A549 (cell line): ENCODE results near the gene GABRQ. TPM values are rescaled to one million over a fixed set of nuclear protein-coding genes. Genes with fewer than 3 reads are reported as not detected.

Experiments used
- ATAC-seq, 2 experiments: fragments of 200-7000 bp in 1 of 2; fragments of >200 bp in 1 of 2; cut with Nextera tagmentation in 1 of 2; cut with Tn5 transposase in 1 of 2; 3 replicates each; pipeline versions ENCODE4 v1.8.0 to v1.9.1; 2018 to 2020; ENCODE audit warnings: mild to moderate bottlenecking in 1 of 2, moderate library complexity in 1 of 2
- CTCF ChIA-PET: fragments of 300-600 bp; sonication (Branson Sonifier 250); formaldehyde crosslinking; extraction: SDS; loops from one replicate; lab custom pipeline; 2021; ENCODE audit warnings: antibody characterized with exemption, inconsistent platforms; lab: Yijun Ruan, JAX
- POLR2A ChIA-PET: fragments of 350-600 bp; formaldehyde crosslinking; extraction: SDS; loops from one replicate; lab custom pipeline; 2021; ENCODE audit warnings: antibody characterized with exemption, inconsistent platforms; lab: Yijun Ruan, JAX
- DNase-seq, 2 experiments: peaks; one replicate each; pipeline versions ENCODE4 v3.0.0 to v3.0.0-alpha.2; 2011 to 2016; ENCODE audit warnings: low read depth in 1 of 2, low spot score in 1 of 2
- FAIRE-seq: peaks from 2 replicates; lab custom pipeline; 2011; peaks lifted over from hg19 to GRCh38; lab: Jason Lieb, UNC
- H3K27ac ChIP-seq, 2 experiments: fragments of >200 bp; sonication (Bioruptor Twin); formaldehyde crosslinking; 3 replicates each; pipeline ENCODE4 v1.5.1; 2016 to 2017
- H3K4me1 ChIP-seq: fragments of >200 bp; sonication (Bioruptor Twin); formaldehyde crosslinking; 3 replicates; pipeline ENCODE4 v1.6.1; 2016
- H3K4me2 ChIP-seq: fragments of >200 bp; sonication (Bioruptor Twin); formaldehyde crosslinking; 3 replicates; pipeline ENCODE4 v1.6.1; 2016
- H3K4me3 ChIP-seq: fragments of >200 bp; sonication (Bioruptor Twin); formaldehyde crosslinking; 3 replicates; pipeline ENCODE4 v1.5.1; 2016
- H3K9me3 ChIP-seq: fragments of >200 bp; sonication (Bioruptor Twin); formaldehyde crosslinking; 3 replicates; pipeline ENCODE4 v1.6.1; 2016
- ATOH8 ChIP-seq: fragments of 250-450 bp; sonication (Bioruptor Pico); IDR thresholded peaks from 2 replicates; pipeline ENCODE4 v1.5.0; 2020; ENCODE audit warnings: low read depth, mild to moderate bottlenecking, moderate library complexity
- BCL3 ChIP-seq: fragments of >200 bp; sonication (Bioruptor Twin); formaldehyde crosslinking; IDR thresholded peaks from 3 replicates; pipeline ENCODE4 v1.6.1; 2016
- BHLHE40 ChIP-seq: IDR thresholded peaks from 2 replicates; pipeline ENCODE4 v1.6.1; 2012; ENCODE audit warnings: low read depth, low read length, inconsistent platforms
- CEBPB ChIP-seq, 2 experiments: fragments of >200 bp in 1 of 2; sonication (Bioruptor Twin) in 1 of 2; formaldehyde crosslinking in 1 of 2; IDR thresholded peaks; 2 replicates each; pipeline ENCODE4 v1.6.1; 2012 to 2016
- E2F6 ChIP-seq: IDR thresholded peaks from 2 replicates; pipeline ENCODE4 v1.6.1; 2012; ENCODE audit warnings: low read depth, borderline replicate concordance
- EHF ChIP-seq: fragments of 250-450 bp; sonication (Bioruptor Pico); IDR thresholded peaks from 2 replicates; pipeline ENCODE4 v1.5.0; 2020; ENCODE audit warnings: mild to moderate bottlenecking
- ELK1 ChIP-seq: fragments of 150-350 bp; IDR thresholded peaks from 2 replicates; pipeline ENCODE4 v1.6.1; 2014; ENCODE audit warnings: low read depth, mild to moderate bottlenecking, low read length
- HES2 ChIP-seq: fragments of >200 bp; sonication (Bioruptor Twin); formaldehyde crosslinking; IDR thresholded peaks from 2 replicates; pipeline ENCODE4 v1.6.1; 2016
- HEYL ChIP-seq: fragments of 250-450 bp; sonication (Bioruptor Pico); IDR thresholded peaks from 2 replicates; pipeline ENCODE4 v1.8.0; 2021; ENCODE audit warnings: mild to moderate bottlenecking, moderate library complexity
- HOXA7 ChIP-seq: fragments of 250-450 bp; sonication (Bioruptor Pico); IDR thresholded peaks from 2 replicates; pipeline ENCODE4 v1.5.0; 2020; ENCODE audit warnings: mild to moderate bottlenecking, moderate library complexity
- KDM1A ChIP-seq: fragments of 200-600 bp; sonication (generic); IDR thresholded peaks from 2 replicates; pipeline ENCODE4 v1.6.1; 2016; ENCODE audit warnings: low read depth, mild to moderate bottlenecking
- KDM5A ChIP-seq: fragments of 200-600 bp; sonication (generic); IDR thresholded peaks from 2 replicates; pipeline ENCODE4 v1.6.1; 2016; ENCODE audit warnings: antibody characterized with exemption, mild to moderate bottlenecking
- MAFK ChIP-seq: fragments of 450-650 bp; IDR thresholded peaks from 2 replicates; pipeline ENCODE4 v1.6.1; 2014; ENCODE audit not compliant: partially characterized antibody
- MAX ChIP-seq: IDR thresholded peaks from 2 replicates; pipeline ENCODE4 v1.6.1; 2012
- NPAS2 ChIP-seq: fragments of 250-450 bp; sonication (Bioruptor Pico); IDR thresholded peaks from 2 replicates; pipeline ENCODE4 v1.8.0; 2022; ENCODE audit warnings: mild to moderate bottlenecking, moderate library complexity, borderline replicate concordance
- PBX3 ChIP-seq: IDR thresholded peaks from 2 replicates; pipeline ENCODE4 v1.6.1; 2012
- PHF8 ChIP-seq: fragments of 200-600 bp; sonication (generic); IDR thresholded peaks from 2 replicates; pipeline ENCODE4 v1.6.1; 2016; ENCODE audit warnings: low read depth, mild to moderate bottlenecking, antibody characterized with exemption, moderate library complexity, borderline replicate concordance
- POLR2A ChIP-seq: IDR thresholded peaks from 2 replicates; pipeline ENCODE4 v1.6.1; 2012; ENCODE audit warnings: mild to moderate bottlenecking, low read length
- RAD21 ChIP-seq, 2 experiments: fragments of >200 bp in 1 of 2; sonication (Bioruptor Twin) in 1 of 2; formaldehyde crosslinking in 1 of 2; IDR thresholded peaks in 1 of 2; conservative IDR thresholded peaks in 1 of 2; 2 replicates in 1 of 2; 3 replicates in 1 of 2; pipeline ENCODE4 v1.6.1; 2012 to 2018; ENCODE audit warnings: inconsistent platforms in 1 of 2
- RARB ChIP-seq: fragments of 250-450 bp; sonication (Bioruptor Pico); IDR thresholded peaks from 2 replicates; pipeline ENCODE4 v1.8.0; 2021; ENCODE audit warnings: mild to moderate bottlenecking, moderate library complexity
- REST ChIP-seq: fragments of 200-600 bp; sonication (generic); IDR thresholded peaks from 2 replicates; pipeline ENCODE4 v1.6.1; 2016; ENCODE audit warnings: antibody characterized with exemption, mild to moderate bottlenecking, moderate library complexity
- SREBF2 ChIP-seq: fragments of 450-650 bp; IDR thresholded peaks from 2 replicates; pipeline ENCODE4 v1.6.1; 2014; ENCODE audit warnings: mild to moderate bottlenecking, moderate library complexity
- TP53 ChIP-seq: fragments of 250-450 bp; sonication (Bioruptor Pico); IDR thresholded peaks from 2 replicates; pipeline ENCODE4 v1.5.0; 2021; ENCODE audit warnings: mild to moderate bottlenecking, moderate library complexity
- ZFP36 ChIP-seq: fragments of 450-650 bp; IDR thresholded peaks from 2 replicates; pipeline ENCODE4 v1.6.1; 2014; ENCODE audit warnings: borderline replicate concordance; ENCODE audit not compliant: partially characterized antibody
- ZSCAN20 ChIP-seq: fragments of 250-450 bp; sonication (Bioruptor Pico); IDR thresholded peaks from 2 replicates; pipeline ENCODE4 v1.8.0; 2022; ENCODE audit warnings: mild to moderate bottlenecking, moderate library complexity
- WGBS: methylation state at CpG from one replicate; pipeline ENCODE4 v1.1.6; 2017; ENCODE audit errors: missing lambda C conversion rate; 5-methylcytosine and 5-hydroxymethylcytosine counted together
- polyA plus RNA-seq, 4 experiments: library from polyadenylated mRNA; depleted of rRNA in 3 of 4; stranded (reverse); fragments of >200 nt; fragmentation: RNase III in 1 of 4; extraction: RNeasy Plus Mini Kit Qiagen cat#74134 plus additional on column Dnase treatment in 1 of 4; gene quantifications; 2 replicates in 3 of 4; 3 replicates in 1 of 4; pipeline ENCODE4 v1.2.3, GENCODE V29; 2011 to 2017

The GABRQ gene
- polyA plus RNA-seq, 2 of the 4 experiments (the other 2 are of a cell fraction) = 0.50 to 0.52 TPM

GRCh38 chrX:152656087-152656486 is 18.4 kb downstream of the GABRQ start:
- DNase-seq (no peak), ATAC-seq (no peak), FAIRE-seq (no peak)
- TF ChIP-seq CEBPB (IDR thresholded peaks at IDR 0.05) (no peak), NPAS2 (CRISPR knock-in tag) (no peak), ZSCAN20 (CRISPR knock-in tag) (no peak), MAX (no peak), TP53 (CRISPR knock-in tag) (no peak), MAFK (no peak), PHF8 (no peak), ELK1 (no peak), HOXA7 (CRISPR knock-in tag) (no peak), HES2 (no peak), ZFP36 (no peak), E2F6 (no peak), EHF (CRISPR knock-in tag) (no peak), PBX3 (no peak), REST (no peak)
- Histone ChIP-seq H3K4me3 (no peak overlapping the region), H3K27ac (no peak overlapping the region), H3K4me2 (no peak overlapping the region), H3K4me1 (no peaks in the 10 kb centered on the region), H3K9me3 (no peaks in the 10 kb centered on the region)
- ChIA-PET POLR2A (no interaction called here), CTCF (interaction anchor here (1.0 kb wide), 1 partner anchor 942 kb away, joined by 4 read pairs; no protein-coding TSS in a partner anchor)
- 15% methylated on average over 4 of the region's 4 CpGs for WGBS

- FAIRE-seq = no peak
- TF ChIP-seq MAFK = no peak
- no peak for TF ChIP-seq BHLHE40
- TF ChIP-seq KDM1A = no peak
- TF ChIP-seq BCL3 = no peak
- TF ChIP-seq HEYL = no peak
- TF ChIP-seq HOXA7 (CRISPR knock-in tag) = no peak
- TF ChIP-seq KDM5A = no peak
- no peak for TF ChIP-seq SREBF2
- no peak for TF ChIP-seq ATOH8 (CRISPR knock-in tag)
- TF ChIP-seq CEBPB (IDR thresholded peaks at IDR 0.05) = no peak
- TF ChIP-seq RAD21 (conservative IDR thresholded peaks at IDR 0.05 in 1 of 2, IDR thresholded peaks at IDR 0.05 in 1 of 2) = no peak
- no peak for TF ChIP-seq RARB (CRISPR knock-in tag)
- TF ChIP-seq REST = no peak
- no peak for TF ChIP-seq EHF (CRISPR knock-in tag)
- TF ChIP-seq POLR2A = no peak
Measured at GRCh38 chrX:152656890-152657289, 19.2 kb downstream of the GABRQ start.

More at GRCh38 chrX:152656890-152657289, 19.2 kb downstream of the GABRQ start:
- ATAC-seq (no peak), DNase-seq (no peak)
- 11% methylated on average over 7 of the region's 7 CpGs for WGBS
- H3K4me2 ChIP-seq = no peak overlapping the region
- no peaks in the 10 kb centered on the region for H3K4me1 ChIP-seq
- no peaks in the 10 kb centered on the region for H3K9me3 ChIP-seq
- ChIA-PET POLR2A (no interaction called here), CTCF (no interaction called here)
- H3K27ac ChIP-seq = no peak overlapping the region
- no peak overlapping the region for H3K4me3 ChIP-seq
